HEK293 (cell line): ENCODE measurements around the gene LRP10.

Experiments
- EGR2 ChIP-seq: fragments of 450-650 bp; formaldehyde crosslinking; IDR thresholded peaks from 2 replicates; pipeline ENCODE4 v1.5.1; 2016; ENCODE audit warnings: low read depth, missing biosample characterization, missing genetic modification characterization
- GFI1B ChIP-seq: fragments of 450-650 bp; formaldehyde crosslinking; IDR thresholded peaks from 2 replicates; pipeline ENCODE4 v1.5.1; 2016; ENCODE audit warnings: missing biosample characterization, missing genetic modification characterization
- GLIS1 ChIP-seq: fragments of 450-650 bp; formaldehyde crosslinking; IDR thresholded peaks from 2 replicates; pipeline ENCODE4 v1.5.1; 2016; ENCODE audit warnings: missing biosample characterization, missing genetic modification characterization
- HIC1 ChIP-seq: fragments of 450-650 bp; formaldehyde crosslinking; IDR thresholded peaks from 2 replicates; pipeline ENCODE4 v1.5.1; 2016; ENCODE audit warnings: missing biosample characterization, missing genetic modification characterization
- HOXC10 ChIP-seq: sonication (generic); formaldehyde crosslinking; IDR thresholded peaks from 2 replicates; pipeline ENCODE4 v1.8.1; 2023; ENCODE audit warnings: mild to moderate bottlenecking, missing genetic modification reagents
- KLF10 ChIP-seq: fragments of 450-650 bp; IDR thresholded peaks from 2 replicates; pipeline ENCODE4 v1.5.1; 2018; ENCODE audit warnings: missing biosample characterization, mild to moderate bottlenecking, missing genetic modification characterization
- KLF8 ChIP-seq: fragments of 450-650 bp; formaldehyde crosslinking; IDR thresholded peaks from 2 replicates; pipeline ENCODE4 v1.5.1; 2016; ENCODE audit warnings: missing biosample characterization, missing genetic modification characterization
- MEIS1 ChIP-seq: sonication (generic); formaldehyde crosslinking; IDR thresholded peaks from 2 replicates; pipeline ENCODE4 v1.8.1; 2022; ENCODE audit warnings: missing genetic modification reagents, mild to moderate bottlenecking, borderline replicate concordance
- MYNN ChIP-seq: fragments of 450-650 bp; formaldehyde crosslinking; IDR thresholded peaks from 2 replicates; pipeline ENCODE4 v1.5.1; 2016; ENCODE audit warnings: missing biosample characterization, missing genetic modification characterization, borderline replicate concordance
- OSR2 ChIP-seq: fragments of 450-650 bp; formaldehyde crosslinking; IDR thresholded peaks from 2 replicates; pipeline ENCODE4 v1.5.1; 2016; ENCODE audit warnings: missing biosample characterization, missing genetic modification characterization
- OVOL3 ChIP-seq: fragments of 450-650 bp; formaldehyde crosslinking; IDR thresholded peaks from 2 replicates; pipeline ENCODE4 v1.5.1; 2016; ENCODE audit warnings: missing biosample characterization, missing genetic modification characterization
- PRDM6 ChIP-seq: fragments of 450-650 bp; formaldehyde crosslinking; IDR thresholded peaks from 2 replicates; pipeline ENCODE4 v1.5.1; 2017; ENCODE audit warnings: missing biosample characterization, missing genetic modification characterization
- REPIN1 ChIP-seq: fragments of 450-650 bp; formaldehyde crosslinking; IDR thresholded peaks from 2 replicates; pipeline ENCODE4 v1.5.1; 2017; ENCODE audit warnings: missing biosample characterization, missing genetic modification characterization, low read depth
- SALL2 ChIP-seq: fragments of 450-650 bp; formaldehyde crosslinking; IDR thresholded peaks from 2 replicates; pipeline ENCODE4 v1.5.0; 2017; ENCODE audit warnings: missing biosample characterization, mild to moderate bottlenecking, missing genetic modification characterization, borderline replicate concordance
- ZBTB20 ChIP-seq: fragments of 450-650 bp; formaldehyde crosslinking; IDR thresholded peaks from 2 replicates; pipeline ENCODE4 v1.5.1; 2016; ENCODE audit warnings: missing biosample characterization, missing genetic modification characterization
- ZBTB7A ChIP-seq: fragments of 450-650 bp; formaldehyde crosslinking; IDR thresholded peaks from 2 replicates; pipeline ENCODE4 v1.5.1; 2016; ENCODE audit warnings: low read depth, missing biosample characterization, missing genetic modification characterization
- ZFP3 ChIP-seq: fragments of 450-650 bp; formaldehyde crosslinking; IDR thresholded peaks from 2 replicates; pipeline ENCODE4 v1.5.1; 2016; ENCODE audit warnings: low read depth, missing biosample characterization, missing genetic modification characterization
- ZNF10 ChIP-seq: fragments of 450-650 bp; formaldehyde crosslinking; IDR thresholded peaks from 2 replicates; pipeline ENCODE4 v1.5.1; 2017; ENCODE audit warnings: missing biosample characterization, missing genetic modification characterization
- ZNF184 ChIP-seq: fragments of 450-650 bp; IDR thresholded peaks from 2 replicates; pipeline ENCODE4 v1.5.1; 2018; ENCODE audit warnings: missing biosample characterization, mild to moderate bottlenecking, missing genetic modification characterization
- ZNF214 ChIP-seq: fragments of 450-650 bp; formaldehyde crosslinking; IDR thresholded peaks from 2 replicates; pipeline ENCODE4 v1.5.1; 2017; ENCODE audit warnings: missing biosample characterization, mild to moderate bottlenecking, missing genetic modification characterization, borderline replicate concordance
- ZNF280C ChIP-seq: fragments of 450-650 bp; formaldehyde crosslinking; IDR thresholded peaks from 2 replicates; pipeline ENCODE4 v1.5.1; 2016; ENCODE audit warnings: missing biosample characterization, missing genetic modification characterization
- ZNF366 ChIP-seq: fragments of 450-650 bp; formaldehyde crosslinking; conservative IDR thresholded peaks from 2 replicates; pipeline ENCODE4 v1.5.1; 2016; ENCODE audit warnings: missing biosample characterization, missing genetic modification characterization
- ZNF398 ChIP-seq: fragments of 450-650 bp; formaldehyde crosslinking; IDR thresholded peaks from 2 replicates; pipeline ENCODE4 v1.5.1; 2017; ENCODE audit warnings: missing biosample characterization, missing genetic modification characterization
- ZNF404 ChIP-seq: fragments of 450-650 bp; formaldehyde crosslinking; IDR thresholded peaks from 2 replicates; pipeline ENCODE4 v1.5.1; 2017; ENCODE audit warnings: missing biosample characterization, missing genetic modification characterization
- ZNF426 ChIP-seq: fragments of 450-650 bp; formaldehyde crosslinking; IDR thresholded peaks from 2 replicates; pipeline ENCODE4 v1.5.1; 2017; ENCODE audit warnings: missing biosample characterization, missing genetic modification characterization, mild to moderate bottlenecking, inconsistent platforms, moderate library complexity
- ZNF48 ChIP-seq: fragments of 450-650 bp; formaldehyde crosslinking; IDR thresholded peaks from 2 replicates; pipeline ENCODE4 v1.5.1; 2016; ENCODE audit warnings: missing biosample characterization, missing genetic modification characterization
- ZNF521 ChIP-seq: fragments of 450-650 bp; formaldehyde crosslinking; IDR thresholded peaks from 2 replicates; pipeline ENCODE4 v1.5.1; 2017; ENCODE audit warnings: missing biosample characterization, mild to moderate bottlenecking, missing genetic modification characterization
- ZNF660 ChIP-seq: fragments of 450-650 bp; IDR thresholded peaks from 2 replicates; pipeline ENCODE4 v1.5.1; 2018; ENCODE audit warnings: missing biosample characterization, mild to moderate bottlenecking, missing genetic modification characterization
- ZNF670 ChIP-seq: fragments of 450-650 bp; formaldehyde crosslinking; IDR thresholded peaks from 2 replicates; pipeline ENCODE4 v1.5.1; 2016; ENCODE audit warnings: missing biosample characterization, missing genetic modification characterization, low read depth
- ZNF76 ChIP-seq: fragments of 450-650 bp; formaldehyde crosslinking; IDR thresholded peaks from 2 replicates; pipeline ENCODE4; 2016; ENCODE audit warnings: low read depth, missing biosample characterization, missing genetic modification characterization, borderline replicate concordance
- ZNF776 ChIP-seq: fragments of 450-650 bp; formaldehyde crosslinking; IDR thresholded peaks from 2 replicates; pipeline ENCODE4 v1.5.0; 2017; ENCODE audit warnings: missing biosample characterization, missing genetic modification characterization, borderline replicate concordance
- ZNF837 ChIP-seq: fragments of 450-650 bp; formaldehyde crosslinking; IDR thresholded peaks from 2 replicates; pipeline ENCODE4 v1.5.1; 2016; ENCODE audit warnings: missing biosample characterization, missing genetic modification characterization
- ZNF843 ChIP-seq: fragments of 450-650 bp; formaldehyde crosslinking; IDR thresholded peaks from 2 replicates; pipeline ENCODE4 v1.5.1; 2016; ENCODE audit warnings: missing biosample characterization, missing genetic modification characterization

Gene LRP10

GRCh38 chr14:22871224-22872032 is at the start of gene LRP10 (continued):
- TF ChIP-seq HIC1 (tag by site-specific recombination) = peak; percentile 87
- TF ChIP-seq ZFP3 (tag by site-specific recombination) = no peak
- no peak for TF ChIP-seq ZNF76 (tag by site-specific recombination)
- TF ChIP-seq ZNF280C (tag by site-specific recombination) = no peak
- no peak for TF ChIP-seq ZNF10
- TF ChIP-seq KLF10 (tag by site-specific recombination) = peak; percentile 96
- no peak for TF ChIP-seq ZNF404 (tag by site-specific recombination)
- no peak for TF ChIP-seq ZNF776
- no peak for TF ChIP-seq ZNF426 (tag by site-specific recombination)
- no peak for TF ChIP-seq MEIS1 (CRISPR knock-in tag)
- peak; percentile 80 for TF ChIP-seq EGR2 (tag by site-specific recombination)
- TF ChIP-seq KLF8 (tag by site-specific recombination) = peak; percentile 98
- no peak for TF ChIP-seq ZNF184 (tag by site-specific recombination)
- TF ChIP-seq ZNF366 (tag by site-specific recombination) = 0 out of 2 replicates have a peak, but pooled peaks have one; percentile 16
- no peak for TF ChIP-seq ZNF214 (tag by site-specific recombination)
- TF ChIP-seq OVOL3 (tag by site-specific recombination) = no peak
- no peak for TF ChIP-seq GFI1B (tag by site-specific recombination)
- TF ChIP-seq ZNF837 (tag by site-specific recombination) = no peak
- no peak for TF ChIP-seq HOXC10
- no peak for TF ChIP-seq MYNN (tag by site-specific recombination)
- TF ChIP-seq REPIN1 = no peak
- peak; percentile 13; the same call in 1 of the 2 replicates for TF ChIP-seq ZNF660 (tag by site-specific recombination)
- peak; percentile 59 for TF ChIP-seq OSR2 (tag by site-specific recombination)
- TF ChIP-seq ZBTB7A (tag by site-specific recombination) = no peak
- TF ChIP-seq ZNF521 = no peak
- TF ChIP-seq ZNF670 (tag by site-specific recombination) = no peak
- no peak for TF ChIP-seq ZNF398 (tag by site-specific recombination)
- TF ChIP-seq ZNF843 = no peak
- TF ChIP-seq GLIS1 = peak; percentile 77
- no peak; the same call in 1 of the 2 replicates for TF ChIP-seq ZBTB20
- TF ChIP-seq ZNF48 (tag by site-specific recombination) = no peak
- no peak for TF ChIP-seq PRDM6
- TF ChIP-seq SALL2 (tag by site-specific recombination) = no peak
